ENCODE data around the gene PCDHGC3.

The PCDHGC3 gene

GRCh38 chr5:141434006-141434405, 41.8 kb upstream of the PCDHGC3 start:
- CTCF ChIA-PET: interaction anchor here (0.7 to 1.3 kb wide), 2 partner anchors 51 to 124 kb away, joined by 3 read pairs; no protein-coding TSS in a partner anchor
- no peak overlapping the region for H3K4me3 ChIP-seq (ENCODE audit: control insufficient read depth in 1 of 7, extremely low read depth in 1 of 7, insufficient read depth in 4 of 7, low read depth in 2 of 7, low read length in 6 of 7)
- POLR2A ChIA-PET: no interaction called here
- H3K27me3 ChIP-seq (replicated peaks in 2 of 5; ENCODE audit: control insufficient read depth in 4 of 5, insufficient read depth in 5 of 5, low read length in 4 of 5): peaks cover 7 to 32% (median 19%) of the 10 kb centered on the region in 5 experiments
- H3K9me3 ChIP-seq (ENCODE audit: control extremely low read depth in 1 of 5, control insufficient read depth in 4 of 5, insufficient read depth in 2 of 5, low read depth in 1 of 5, low read length in 4 of 5): peaks cover 2 to 43% (median 25%) of the 10 kb centered on the region in 5 experiments
- WGBS (ENCODE audit: insufficient coverage): 80% methylated on average over 1 of the region's 2 CpGs
- H3K27ac ChIP-seq (ENCODE audit: insufficient read depth in 1 of 2, low read depth in 1 of 2, low read length in 2 of 2, poor library complexity in 1 of 2, severe bottlenecking in 2 of 2): no peak overlapping the region
- peaks cover 0 to 3% (median 0%) of the 10 kb centered on the region in 4 experiments for H3K36me3 ChIP-seq (ENCODE audit: control insufficient read depth in 4 of 4, insufficient read depth in 4 of 4, low read length in 3 of 4)
- peaks cover 2 to 6% (median 5%) of the 10 kb centered on the region in 4 experiments for H3K4me1 ChIP-seq (ENCODE audit: control extremely low read depth in 1 of 4, control insufficient read depth in 4 of 4, insufficient read depth in 4 of 4, low read length in 3 of 4)
- no peak for DNase-seq

GRCh38 chr5:141437221-141437620, 38.5 kb upstream of the PCDHGC3 start:
- ChIA-PET POLR2A (interaction anchor here (0.5 kb wide), 1 partner anchor 245 kb away, joined by 3 read pairs; the partner anchor contains the start of gene PCDHB10), CTCF (interaction anchor here (0.9 to 1.0 kb wide), 2 partner anchors 13 to 56 kb away, joined by 3 read pairs; no protein-coding TSS in a partner anchor)
- Histone ChIP-seq H3K27me3 (replicated peaks in 2 of 5; ENCODE audit: control insufficient read depth in 4 of 5, insufficient read depth in 5 of 5, low read length in 4 of 5) (peaks cover 0 to 21% (median 10%) of the 10 kb centered on the region in 5 experiments), H3K4me3 (ENCODE audit: control insufficient read depth in 1 of 7, extremely low read depth in 1 of 7, insufficient read depth in 4 of 7, low read depth in 2 of 7, low read length in 6 of 7) (no peak overlapping the region), H3K4me1 (ENCODE audit: control extremely low read depth in 1 of 4, control insufficient read depth in 4 of 4, insufficient read depth in 4 of 4, low read length in 3 of 4) (no peaks in the 10 kb centered on the region), H3K36me3 (ENCODE audit: control insufficient read depth in 4 of 4, insufficient read depth in 4 of 4, low read length in 3 of 4) (no peaks in the 10 kb centered on the region), H3K27ac (ENCODE audit: insufficient read depth in 1 of 2, low read depth in 1 of 2, low read length in 2 of 2, poor library complexity in 1 of 2, severe bottlenecking in 2 of 2) (no peak overlapping the region), H3K9me3 (ENCODE audit: control extremely low read depth in 1 of 5, control insufficient read depth in 4 of 5, insufficient read depth in 2 of 5, low read depth in 1 of 5, low read length in 4 of 5) (peaks cover 2 to 54% (median 18%) of the 10 kb centered on the region in 5 experiments)
- no peak for DNase-seq
- WGBS (ENCODE audit: insufficient coverage): no CpG with 5 or more reads among the region's 2 CpGs

GRCh38 chr5:141439411-141440141, 36.2 kb upstream of the PCDHGC3 start:
- Histone ChIP-seq H3K4me1 (ENCODE audit: control extremely low read depth in 1 of 4, control insufficient read depth in 4 of 4, insufficient read depth in 4 of 4, low read length in 3 of 4) (no peaks in the 10 kb centered on the region), H3K4me3 (ENCODE audit: control insufficient read depth in 1 of 7, extremely low read depth in 1 of 7, insufficient read depth in 4 of 7, low read depth in 2 of 7, low read length in 6 of 7) (no peak overlapping the region), H3K27me3 (replicated peaks in 2 of 5; ENCODE audit: control insufficient read depth in 4 of 5, insufficient read depth in 5 of 5, low read length in 4 of 5) (peaks cover 0 to 12% (median 1%) of the 10 kb centered on the region in 5 experiments), H3K27ac (ENCODE audit: insufficient read depth in 1 of 2, low read depth in 1 of 2, low read length in 2 of 2, poor library complexity in 1 of 2, severe bottlenecking in 2 of 2) (no peak overlapping the region), H3K36me3 (ENCODE audit: control insufficient read depth in 4 of 4, insufficient read depth in 4 of 4, low read length in 3 of 4) (no peaks in the 10 kb centered on the region), H3K9me3 (ENCODE audit: control extremely low read depth in 1 of 5, control insufficient read depth in 4 of 5, insufficient read depth in 2 of 5, low read depth in 1 of 5, low read length in 4 of 5) (peaks cover 0 to 41% (median 13%) of the 10 kb centered on the region in 5 experiments)
- POLR2A ChIA-PET: no interaction called here
- CTCF ChIA-PET: interaction anchor here (0.7 to 1.7 kb wide), 4 partner anchors 11 to 125 kb away, joined by 3 to 4 read pairs (median 3); no protein-coding TSS in a partner anchor
- WGBS (ENCODE audit: insufficient coverage): 78% methylated on average over 9 of the region's 10 CpGs
- DNase-seq: no peak

- peaks cover 0 to 43% (median 13%) of the 10 kb centered on the region in 5 experiments for H3K9me3 ChIP-seq (ENCODE audit: control extremely low read depth in 1 of 5, control insufficient read depth in 4 of 5, insufficient read depth in 2 of 5, low read depth in 1 of 5, low read length in 4 of 5)
- H3K4me3 ChIP-seq (ENCODE audit: control insufficient read depth in 1 of 7, extremely low read depth in 1 of 7, insufficient read depth in 4 of 7, low read depth in 2 of 7, low read length in 6 of 7): no peak overlapping the region
- DNase-seq: no peak
- no peaks in the 10 kb centered on the region for H3K36me3 ChIP-seq (ENCODE audit: control insufficient read depth in 4 of 4, insufficient read depth in 4 of 4, low read length in 3 of 4)
- 100% methylated on average over 3 of the region's 9 CpGs for WGBS (ENCODE audit: insufficient coverage)
- ChIA-PET POLR2A (no interaction called here), CTCF (interaction anchor here (0.7 kb wide), 1 partner anchor 12 kb away, joined by 3 read pairs; no protein-coding TSS in a partner anchor)
- H3K27me3 ChIP-seq (replicated peaks in 2 of 5; ENCODE audit: control insufficient read depth in 4 of 5, insufficient read depth in 5 of 5, low read length in 4 of 5): peaks cover 0 to 12% (median 1%) of the 10 kb centered on the region in 5 experiments
- H3K4me1 ChIP-seq (ENCODE audit: control extremely low read depth in 1 of 4, control insufficient read depth in 4 of 4, insufficient read depth in 4 of 4, low read length in 3 of 4): no peaks in the 10 kb centered on the region
- no peak overlapping the region for H3K27ac ChIP-seq (ENCODE audit: insufficient read depth in 1 of 2, low read depth in 1 of 2, low read length in 2 of 2, poor library complexity in 1 of 2, severe bottlenecking in 2 of 2)
Measured at GRCh38 chr5:141440341-141440740, 35.4 kb upstream of the PCDHGC3 start.

- H3K4me3 ChIP-seq (ENCODE audit: control insufficient read depth in 1 of 7, extremely low read depth in 1 of 7, insufficient read depth in 4 of 7, low read depth in 2 of 7, low read length in 6 of 7): no peak overlapping the region
- POLR2A ChIA-PET: no interaction called here
Measured at GRCh38 chr5:141441571-141442170, 34.1 kb upstream of the PCDHGC3 start.

GRCh38 chr5:141465351-141465750, 10.4 kb upstream of the PCDHGC3 start:
- Histone ChIP-seq H3K36me3 (ENCODE audit: control insufficient read depth in 4 of 4, insufficient read depth in 4 of 4, low read length in 3 of 4) (no peaks in the 10 kb centered on the region), H3K4me1 (ENCODE audit: control extremely low read depth in 1 of 4, control insufficient read depth in 4 of 4, insufficient read depth in 4 of 4, low read length in 3 of 4) (no peaks in the 10 kb centered on the region), H3K4me3 (ENCODE audit: control insufficient read depth in 1 of 7, extremely low read depth in 1 of 7, insufficient read depth in 4 of 7, low read depth in 2 of 7, low read length in 6 of 7) (no peak overlapping the region), H3K27ac (ENCODE audit: insufficient read depth in 1 of 2, low read depth in 1 of 2, low read length in 2 of 2, poor library complexity in 1 of 2, severe bottlenecking in 2 of 2) (no peak overlapping the region), H3K27me3 (replicated peaks in 2 of 5; ENCODE audit: control insufficient read depth in 4 of 5, insufficient read depth in 5 of 5, low read length in 4 of 5) (peaks cover 0 to 1% (median 0%) of the 10 kb centered on the region in 5 experiments), H3K9me3 (ENCODE audit: control extremely low read depth in 1 of 5, control insufficient read depth in 4 of 5, insufficient read depth in 2 of 5, low read depth in 1 of 5, low read length in 4 of 5) (no peaks in the 10 kb centered on the region)
- CTCF ChIA-PET: no interaction called here
- 100% methylated on average over 3 of the region's 3 CpGs for WGBS (ENCODE audit: insufficient coverage)
- DNase-seq: no peak
- POLR2A ChIA-PET: no interaction called here

More at GRCh38 chr5:141441571-141442170, 34.1 kb upstream of the PCDHGC3 start:
- H3K27ac ChIP-seq (ENCODE audit: insufficient read depth in 1 of 2, low read depth in 1 of 2, low read length in 2 of 2, poor library complexity in 1 of 2, severe bottlenecking in 2 of 2): no peak overlapping the region
- no peaks in the 10 kb centered on the region for H3K4me1 ChIP-seq (ENCODE audit: control extremely low read depth in 1 of 4, control insufficient read depth in 4 of 4, insufficient read depth in 4 of 4, low read length in 3 of 4)
- H3K9me3 ChIP-seq (ENCODE audit: control extremely low read depth in 1 of 5, control insufficient read depth in 4 of 5, insufficient read depth in 2 of 5, low read depth in 1 of 5, low read length in 4 of 5): peaks cover 0 to 40% (median 13%) of the 10 kb centered on the region in 5 experiments
- DNase-seq: no peak
- no peaks in the 10 kb centered on the region for H3K36me3 ChIP-seq (ENCODE audit: control insufficient read depth in 4 of 4, insufficient read depth in 4 of 4, low read length in 3 of 4)
- peaks cover 0 to 12% (median 0%) of the 10 kb centered on the region in 5 experiments for H3K27me3 ChIP-seq (replicated peaks in 2 of 5; ENCODE audit: control insufficient read depth in 4 of 5, insufficient read depth in 5 of 5, low read length in 4 of 5)
- 59% methylated on average over 49 of the region's 50 CpGs for WGBS (ENCODE audit: insufficient coverage)
- CTCF ChIA-PET: no interaction called here

All from common myeloid progenitor, CD34-positive (primary cell).